OCI-LY1 (cell line): Measurements from ENCODE around the gene ERV3-1.

Source experiments
- CTCF ChIP-seq: fragments of 200-600 bp; sonication (generic), shearing (Covaris generic); IDR thresholded peaks from 2 replicates; pipeline ENCODE4 v1.5.1; 2017; ENCODE audit warnings: mild to moderate bottlenecking, antibody characterized with exemption, low read length, moderate library complexity, mixed read lengths
- EZH2 ChIP-seq: fragments of 200-600 bp; sonication (generic), shearing (Covaris generic); IDR thresholded peaks from 2 replicates; pipeline ENCODE4 v1.8.0; 2017; ENCODE audit warnings: borderline replicate concordance, mixed run types, mild to moderate bottlenecking, antibody characterized with exemption, low read length, moderate library complexity, mixed read lengths

GRCh38 chr7:64965594-64965993 is 40.9 kb downstream of the ERV3-1 start:
- no peak for TF ChIP-seq CTCF
- TF ChIP-seq EZH2 = no peak
